Mesendoderm (in vitro differentiated cells): ENCODE data around the gene GGCT.
A peak's percentile ranks its signal among the peaks of the same experiment; 100 is the strongest.

ENCODE experiments used
- DNase-seq: peaks from one replicate; pipeline ENCODE4 v3.0.0; 2013
- H2AK5ac ChIP-seq: 2 replicates; pipeline ENCODE4 v1.6.1; 2013; ENCODE audit warnings: low read length, inconsistent platforms
- H2BK120ac ChIP-seq: 2 replicates; pipeline ENCODE4 v1.6.1; 2013; ENCODE audit warnings: low read depth, mild to moderate bottlenecking, low read length, moderate library complexity, mixed read lengths
- H2BK15ac ChIP-seq: replicated peaks from 2 replicates; pipeline ENCODE4 v1.6.1; 2013; ENCODE audit warnings: low read depth, mild to moderate bottlenecking, moderate library complexity
- H2BK5ac ChIP-seq: 2 replicates; pipeline ENCODE4 v1.6.1; 2013; ENCODE audit warnings: low read length, inconsistent platforms
- H3K18ac ChIP-seq: 2 replicates; pipeline ENCODE4 v1.6.1; 2013; ENCODE audit warnings: mild to moderate bottlenecking, low read length, mixed read lengths
- H3K23ac ChIP-seq: one replicate; pipeline ENCODE4 v1.6.1; 2013; ENCODE audit warnings: low read length
- H3K27ac ChIP-seq: 2 replicates; pipeline ENCODE4 v1.5.1; 2013; ENCODE audit warnings: low read depth, mild to moderate bottlenecking, inconsistent platforms, low read length, moderate library complexity
- H3K27me3 ChIP-seq: 2 replicates; pipeline ENCODE4 v1.6.1; 2013; ENCODE audit warnings: low read length, control low read depth, mild to moderate bottlenecking, inconsistent platforms; ENCODE audit not compliant: insufficient read depth, poor library complexity
- H3K36me3 ChIP-seq: 2 replicates; pipeline ENCODE4 v1.6.1; 2013; ENCODE audit warnings: low read length, inconsistent platforms; ENCODE audit not compliant: control insufficient read depth, insufficient read depth
- H3K4ac ChIP-seq: one replicate; pipeline ENCODE4 v1.6.1; 2013; ENCODE audit warnings: low read depth, mild to moderate bottlenecking, low read length, moderate library complexity
- H3K4me1 ChIP-seq: 2 replicates; pipeline ENCODE4 v1.6.1; 2013; ENCODE audit warnings: low read depth, low read length, inconsistent platforms; ENCODE audit not compliant: control insufficient read depth
- H3K4me2 ChIP-seq: 2 replicates; pipeline ENCODE4 v1.6.1; 2013; ENCODE audit warnings: low read length
- H3K4me3 ChIP-seq: 2 replicates; pipeline ENCODE4 v1.5.1; 2013; ENCODE audit warnings: mild to moderate bottlenecking, low read length
- H3K56ac ChIP-seq: one replicate; pipeline ENCODE4 v1.6.1; 2013; ENCODE audit warnings: low read length
- H3K79me1 ChIP-seq: 2 replicates; pipeline ENCODE4 v1.6.1; 2013; ENCODE audit warnings: low read length, inconsistent platforms
- H3K79me2 ChIP-seq: 2 replicates; pipeline ENCODE4 v1.6.1; 2013; ENCODE audit warnings: mild to moderate bottlenecking, low read length; ENCODE audit not compliant: control insufficient read depth, insufficient read depth
- H3K9ac ChIP-seq: 2 replicates; pipeline ENCODE4 v1.6.1; 2013; ENCODE audit warnings: low read length, inconsistent platforms
- H4K5ac ChIP-seq: one replicate; pipeline ENCODE4 v1.6.1; 2013; ENCODE audit warnings: low read length
- H4K8ac ChIP-seq: one replicate; pipeline ENCODE4 v1.6.1; 2013; ENCODE audit warnings: low read depth, mild to moderate bottlenecking, control low read depth, low read length, moderate library complexity
- WGBS: extraction: QIAGEN DNeasy Blood & Tissue Kit; methylation state at CpG from one replicate; pipeline ENCODE4 v1.1.7; 2013; ENCODE audit warnings: low lambda C conversion rate, missing lambda C conversion rate; ENCODE audit not compliant: insufficient coverage; ENCODE audit errors: extremely low coverage; 5-methylcytosine and 5-hydroxymethylcytosine counted together

The GGCT gene

DNA sequence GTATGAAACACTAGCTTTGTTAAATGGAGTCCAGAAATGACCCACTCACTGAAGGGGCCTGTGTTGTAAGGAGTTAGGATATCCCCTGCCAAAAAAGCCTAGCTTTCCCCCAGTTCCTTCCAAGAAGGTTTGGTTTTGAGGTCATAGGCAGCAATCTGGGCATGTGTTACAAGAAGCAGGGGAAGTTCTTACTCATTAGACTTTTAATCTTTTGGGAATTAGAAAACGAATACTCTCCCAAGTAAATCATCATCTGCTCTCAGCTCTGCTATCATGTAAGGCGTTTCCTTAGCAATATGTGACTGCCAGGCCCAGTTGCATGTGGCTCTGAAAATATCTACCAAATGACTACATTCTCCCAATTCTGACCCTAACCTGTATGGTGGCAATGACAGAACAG, 29.7 kb downstream of the GGCT start:
- no peak for DNase-seq

DNA sequence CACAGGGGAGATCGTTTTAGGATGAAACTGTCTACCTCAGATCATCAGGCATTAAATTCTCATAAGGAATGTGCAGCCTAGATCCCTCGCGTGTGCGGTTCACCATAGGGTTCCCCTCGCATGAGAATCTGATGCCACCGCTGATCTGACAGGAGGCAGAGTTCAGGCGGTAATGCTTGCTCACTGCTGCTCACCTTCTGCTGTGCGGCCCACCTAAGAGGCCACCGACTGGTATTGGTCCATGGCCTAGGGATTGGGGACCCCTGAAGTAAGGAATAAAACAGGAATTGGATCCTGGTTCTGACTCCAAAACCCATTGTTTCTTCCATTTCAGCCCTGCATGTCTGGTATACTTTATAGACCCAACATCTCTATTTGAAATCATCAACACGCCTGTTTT, 30.1 kb downstream of the GGCT start:
- Histone ChIP-seq H4K8ac (no peak overlapping the region), H3K4me3 (no peak overlapping the region), H2BK120ac (no peak overlapping the region), H3K79me2 (peaks cover 2% of the 10 kb centered on the region), H3K9ac (no peak overlapping the region), H3K27me3 (peaks cover 6% of the 10 kb centered on the region), H3K4me1 (peaks cover 13% of the 10 kb centered on the region), H3K23ac (no peak overlapping the region), H3K18ac (no peak overlapping the region), H2BK5ac (no peak overlapping the region), H3K4me2 (no peak overlapping the region), H3K79me1 (peaks cover 5% of the 10 kb centered on the region), H3K4ac (no peak overlapping the region), H4K5ac (no peak overlapping the region), H2BK15ac (no peak overlapping the region), H3K36me3 (no peaks in the 10 kb centered on the region), H3K56ac (no peak overlapping the region), H3K27ac (no peak overlapping the region), H2AK5ac (no peak overlapping the region)
- no peak for DNase-seq
- WGBS, result no CpG with 5 or more reads among the region's 10 CpGs

More for the DNA sequence above, 29.7 kb downstream of the GGCT start:
- peaks cover 13% of the 10 kb centered on the region for H3K4me1 ChIP-seq
- H3K27me3 ChIP-seq, result peaks cover 6% of the 10 kb centered on the region
- peaks cover 5% of the 10 kb centered on the region for H3K79me1 ChIP-seq
- H3K18ac ChIP-seq, result no peak overlapping the region
- H3K23ac ChIP-seq, result no peak overlapping the region
- H4K8ac ChIP-seq, result no peak overlapping the region
- H2BK120ac ChIP-seq, result no peak overlapping the region
- no peak overlapping the region for H3K4ac ChIP-seq
- no CpG with 5 or more reads among the region's 2 CpGs for WGBS
- no peak overlapping the region for H2AK5ac ChIP-seq
- no peak overlapping the region for H3K4me3 ChIP-seq
- H4K5ac ChIP-seq, result no peak overlapping the region
- H3K56ac ChIP-seq, result no peak overlapping the region
- H3K4me2 ChIP-seq, result no peak overlapping the region
- H2BK15ac ChIP-seq, result no peak overlapping the region
- H3K27ac ChIP-seq, result no peak overlapping the region
- H2BK5ac ChIP-seq, result no peak overlapping the region
- H3K9ac ChIP-seq, result no peak overlapping the region
- H3K36me3 ChIP-seq, result no peaks in the 10 kb centered on the region
- peaks cover 2% of the 10 kb centered on the region for H3K79me2 ChIP-seq

GRCh38 chr7:30473903-30474302, 30.7 kb downstream of the GGCT start:
- WGBS, result no CpG with 5 or more reads among the region's 1 CpG

DNA sequence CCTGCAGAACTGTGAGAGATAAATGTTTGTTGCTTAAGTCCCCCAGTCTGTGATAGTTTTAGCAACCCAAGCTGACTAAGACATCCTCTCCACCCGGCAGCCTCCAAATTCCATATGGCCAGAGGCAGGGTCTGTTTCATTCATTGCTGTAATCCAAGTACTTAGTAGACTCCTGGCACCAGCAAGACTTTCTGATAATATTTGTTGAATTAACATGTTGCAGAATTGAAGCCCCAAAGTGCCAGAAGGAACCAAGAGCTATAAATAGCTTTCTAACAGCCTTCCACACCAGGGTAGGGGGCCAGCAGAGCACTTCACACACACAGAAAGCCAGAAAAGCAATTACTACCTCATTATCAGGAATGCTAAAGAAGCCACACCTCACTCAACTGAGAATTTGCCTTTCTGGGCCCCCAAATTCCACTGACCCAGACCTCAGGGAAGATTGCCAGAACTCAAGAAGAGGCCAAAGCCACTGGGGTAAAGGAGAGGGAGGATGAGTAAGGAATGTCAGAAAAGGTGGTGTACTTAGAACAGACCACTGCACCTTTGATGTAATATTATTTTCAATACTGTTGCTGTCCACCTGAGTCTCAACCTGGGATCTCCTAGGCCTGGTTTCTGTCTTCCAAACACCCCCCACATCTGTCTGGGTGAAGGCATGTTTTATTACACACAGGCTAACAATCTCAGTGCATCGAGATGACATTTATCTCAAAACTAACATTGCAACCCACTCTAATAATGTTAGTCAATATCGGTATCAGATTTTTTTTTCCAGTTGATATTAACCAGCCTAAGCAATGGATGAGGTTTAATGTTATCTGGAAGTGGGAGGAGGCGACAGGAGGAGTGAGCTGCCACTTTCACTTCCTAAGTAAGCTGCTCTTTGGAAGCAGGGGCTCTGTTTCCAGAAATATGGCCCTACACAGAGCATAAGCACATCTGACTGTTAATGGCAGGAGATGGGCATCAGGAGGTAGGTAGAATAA, 31.5 kb downstream of the GGCT start:
- no peak overlapping the region for H4K5ac ChIP-seq
- peaks cover 5% of the 10 kb centered on the region for H3K79me1 ChIP-seq
- no peak overlapping the region for H2BK120ac ChIP-seq
- H3K27me3 ChIP-seq, result peaks cover 6% of the 10 kb centered on the region
- peaks cover 17% of the 10 kb centered on the region for H3K4me1 ChIP-seq
- no peak overlapping the region for H3K23ac ChIP-seq
- no peak overlapping the region for H2AK5ac ChIP-seq
- no peak overlapping the region for H3K4ac ChIP-seq
- no peak overlapping the region for H2BK15ac ChIP-seq
- H3K36me3 ChIP-seq, result no peaks in the 10 kb centered on the region
- no peak overlapping the region for H3K4me2 ChIP-seq
- no peak overlapping the region for H2BK5ac ChIP-seq
- DNase-seq, result peak; percentile 97
- no peak overlapping the region for H3K9ac ChIP-seq
- no peak overlapping the region for H4K8ac ChIP-seq
- peak overlapping the region; percentile 42 for H3K27ac ChIP-seq
- H3K4me3 ChIP-seq, result no peak overlapping the region
- H3K56ac ChIP-seq, result peak overlapping the region; percentile 9
- no CpG with 5 or more reads among the region's 4 CpGs for WGBS
- peaks cover 2% of the 10 kb centered on the region for H3K79me2 ChIP-seq
- H3K18ac ChIP-seq, result peak overlapping the region; percentile 61

More at GRCh38 chr7:30473903-30474302, 30.7 kb downstream of the GGCT start:
- Histone ChIP-seq H3K27me3 (peaks cover 6% of the 10 kb centered on the region), H2BK5ac (no peak overlapping the region), H3K79me1 (peaks cover 5% of the 10 kb centered on the region), H2AK5ac (no peak overlapping the region), H2BK120ac (no peak overlapping the region), H3K23ac (no peak overlapping the region), H3K79me2 (peaks cover 2% of the 10 kb centered on the region), H3K36me3 (no peaks in the 10 kb centered on the region), H3K4ac (no peak overlapping the region), H3K4me3 (no peak overlapping the region), H3K4me2 (no peak overlapping the region), H3K4me1 (peaks cover 15% of the 10 kb centered on the region), H3K56ac (no peak overlapping the region), H3K27ac (no peak overlapping the region), H3K9ac (no peak overlapping the region), H3K18ac (peak overlapping the region; percentile 61), H2BK15ac (no peak overlapping the region), H4K5ac (no peak overlapping the region), H4K8ac (no peak overlapping the region)
- DNase-seq, result no peak

GRCh38 chr7:30472081-30472783, 32.4 kb downstream of the GGCT start:
- no peak overlapping the region for H4K5ac ChIP-seq
- H2BK120ac ChIP-seq, result no peak overlapping the region
- no peak overlapping the region for H2BK15ac ChIP-seq
- H3K79me1 ChIP-seq, result peaks cover 5% of the 10 kb centered on the region
- H3K79me2 ChIP-seq, result peaks cover 2% of the 10 kb centered on the region
- H3K4me3 ChIP-seq, result no peak overlapping the region
- H3K23ac ChIP-seq, result no peak overlapping the region
- DNase-seq, result no peak
- no peaks in the 10 kb centered on the region for H3K36me3 ChIP-seq
- H3K56ac ChIP-seq, result no peak overlapping the region
- H3K4me2 ChIP-seq, result no peak overlapping the region
- H2BK5ac ChIP-seq, result no peak overlapping the region
- no peak overlapping the region for H3K4ac ChIP-seq
- peaks cover 17% of the 10 kb centered on the region for H3K4me1 ChIP-seq
- peak overlapping the region; percentile 36 for H3K27ac ChIP-seq
- peaks cover 6% of the 10 kb centered on the region for H3K27me3 ChIP-seq
- H4K8ac ChIP-seq, result no peak overlapping the region
- WGBS, result no CpG with 5 or more reads among the region's 4 CpGs
- no peak overlapping the region for H3K9ac ChIP-seq
- H3K18ac ChIP-seq, result peak overlapping the region; percentile 69
- no peak overlapping the region for H2AK5ac ChIP-seq
